ENCODE results near the gene HTRA1.

The HTRA1 gene

DNA sequence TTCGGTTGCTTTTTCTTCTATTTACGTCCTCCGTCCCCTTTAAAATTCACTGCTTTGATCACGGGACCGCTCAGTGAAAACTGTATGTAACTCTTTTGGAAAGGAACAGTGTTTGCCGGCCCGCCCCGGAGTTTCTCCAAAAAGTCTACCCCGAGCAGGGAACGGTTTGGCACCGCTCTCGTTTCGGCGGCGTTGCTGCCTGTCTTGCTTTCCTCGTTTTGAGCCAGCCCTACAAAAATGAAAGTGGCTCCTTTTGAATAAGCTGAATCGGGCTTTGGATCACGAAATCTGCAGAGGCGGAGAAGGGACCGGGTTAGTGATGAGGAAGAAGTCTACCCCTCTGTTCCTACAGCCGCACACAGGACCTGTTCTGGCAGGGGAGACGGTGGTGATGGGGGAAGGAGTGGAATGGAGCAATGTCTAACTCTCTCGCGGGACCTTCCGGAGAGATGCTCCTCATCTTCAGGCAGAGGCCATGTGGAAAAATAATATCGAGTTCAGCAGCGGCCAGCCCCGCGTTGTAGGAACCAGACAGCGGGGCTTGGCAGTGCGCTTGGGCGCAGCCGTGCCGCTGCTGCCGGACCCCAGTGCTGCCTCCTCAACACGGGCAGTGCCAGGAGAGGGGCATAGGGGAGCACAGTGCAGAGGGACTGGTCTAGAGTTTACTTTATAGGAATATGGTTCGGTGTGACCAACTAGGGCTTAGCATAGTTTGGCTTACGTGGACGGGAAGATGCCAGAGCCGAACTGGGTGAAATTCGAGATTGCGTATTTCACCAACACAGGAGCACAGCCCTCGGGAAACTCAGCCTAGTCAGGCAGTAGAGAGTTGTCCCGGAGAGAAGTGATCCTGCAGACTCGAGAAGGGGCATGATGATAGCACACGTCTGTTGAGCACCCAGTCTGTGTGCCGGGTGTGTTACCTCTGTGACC lies 1.4 kb downstream of the HTRA1 start:
- Mint-ChIP-seq H3K4me1 (ENCODE audit: low read depth) (peaks cover 15% of the 10 kb centered on the region), H3K36me3 (ENCODE audit: low read depth) (no peaks in the 10 kb centered on the region), H3K27ac (no peak overlapping the region), H3K27me3 (peaks cover 78% of the 10 kb centered on the region), H3K9me3 (no peaks in the 10 kb centered on the region), H3K4me3 (peak overlapping the region; percentile 76)
- peak; percentile 36 for DNase-seq

DNA sequence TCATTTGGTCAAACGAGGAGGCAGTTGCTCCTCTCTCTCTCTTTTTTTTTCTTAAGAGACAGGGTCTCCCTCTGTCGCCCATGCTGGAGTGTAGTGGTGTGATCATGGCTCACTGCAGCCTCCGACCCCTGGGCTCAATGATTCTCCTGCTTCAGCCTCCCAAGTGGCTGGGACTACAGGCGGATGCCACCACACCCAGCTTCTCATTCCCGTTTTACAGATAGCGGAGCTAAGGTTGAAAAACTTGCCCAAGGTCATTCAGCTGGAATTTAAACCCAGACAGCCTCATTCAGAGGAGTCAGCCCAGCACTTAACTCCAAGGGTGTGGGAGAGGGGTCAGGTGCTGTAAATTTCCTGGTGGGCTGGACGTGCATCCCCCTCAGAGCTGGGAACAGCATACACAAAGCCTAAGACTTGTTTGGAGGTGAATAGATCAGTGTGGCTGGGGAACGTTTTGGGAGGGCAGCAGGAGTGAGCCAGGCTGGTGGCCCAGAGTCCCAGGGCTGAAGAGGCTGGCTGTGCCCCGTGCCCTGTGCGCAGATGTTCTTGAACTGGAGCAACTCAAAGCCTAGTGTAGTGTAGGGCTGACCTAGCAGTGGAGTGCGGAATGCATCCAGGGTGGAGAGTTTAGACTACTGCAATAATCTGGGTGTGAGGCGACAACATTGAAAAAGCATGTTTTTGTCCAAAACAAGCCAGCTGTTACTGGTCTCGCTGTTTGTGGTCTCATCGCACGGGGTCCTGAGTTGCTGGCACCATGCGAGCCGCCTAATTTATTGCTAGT lies 2.3 kb downstream of the HTRA1 start:
- Mint-ChIP-seq H3K36me3 (ENCODE audit: low read depth) (no peaks in the 10 kb centered on the region), H3K9me3 (no peaks in the 10 kb centered on the region), H3K27ac (no peak overlapping the region), H3K4me3 (peak overlapping the region; percentile 8), H3K4me1 (ENCODE audit: low read depth) (peaks cover 15% of the 10 kb centered on the region), H3K27me3 (peaks cover 75% of the 10 kb centered on the region)
- no peak for DNase-seq

DNA sequence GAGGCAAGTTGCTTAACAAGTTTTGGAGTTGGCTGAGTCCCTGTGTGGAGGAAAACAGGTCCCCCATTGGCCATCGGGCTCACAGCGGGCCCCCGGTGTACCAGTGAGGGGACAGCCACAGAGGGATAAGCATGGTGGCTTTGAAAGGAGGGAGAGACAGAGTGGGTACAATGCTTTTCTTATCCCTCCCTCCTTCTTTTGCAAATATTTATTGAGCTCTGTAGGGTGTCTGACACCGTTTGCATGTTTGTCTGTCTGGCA lies 2.8 kb downstream of the HTRA1 start:
- Mint-ChIP-seq H3K4me3 (no peak overlapping the region), H3K27ac (no peak overlapping the region), H3K36me3 (ENCODE audit: low read depth) (no peaks in the 10 kb centered on the region), H3K27me3 (peaks cover 75% of the 10 kb centered on the region), H3K9me3 (no peaks in the 10 kb centered on the region), H3K4me1 (ENCODE audit: low read depth) (peaks cover 15% of the 10 kb centered on the region)
- DNase-seq: no peak

- H3K27me3 Mint-ChIP-seq: peaks cover 73% of the 10 kb centered on the region
These were observed 3.2 kb downstream of the HTRA1 start for GRCh38 chr10:122464586-122464985.

GRCh38 chr10:122465401-122466040 lies 4.2 kb downstream of the HTRA1 start:
- Mint-ChIP-seq H3K4me1 (ENCODE audit: low read depth) (peaks cover 12% of the 10 kb centered on the region), H3K9me3 (no peaks in the 10 kb centered on the region), H3K27me3 (peaks cover 70% of the 10 kb centered on the region), H3K36me3 (ENCODE audit: low read depth) (no peaks in the 10 kb centered on the region), H3K4me3 (no peak overlapping the region), H3K27ac (no peak overlapping the region)
- no peak for DNase-seq

More at GRCh38 chr10:122464586-122464985, 3.2 kb downstream of the HTRA1 start:
- no peak for DNase-seq
- Mint-ChIP-seq H3K4me1 (ENCODE audit: low read depth) (peaks cover 15% of the 10 kb centered on the region), H3K4me3 (no peak overlapping the region), H3K36me3 (ENCODE audit: low read depth) (no peaks in the 10 kb centered on the region), H3K27ac (no peak overlapping the region), H3K9me3 (no peaks in the 10 kb centered on the region)

- Mint-ChIP-seq H3K4me3 (no peak overlapping the region), H3K9me3 (no peaks in the 10 kb centered on the region), H3K27me3 (peaks cover 75% of the 10 kb centered on the region), H3K27ac (no peak overlapping the region), H3K4me1 (ENCODE audit: low read depth) (peaks cover 9% of the 10 kb centered on the region), H3K36me3 (ENCODE audit: low read depth) (no peaks in the 10 kb centered on the region)
- DNase-seq: no peak
These were observed 5.6 kb downstream of the HTRA1 start for GRCh38 chr10:122466951-122467381.

DNA sequence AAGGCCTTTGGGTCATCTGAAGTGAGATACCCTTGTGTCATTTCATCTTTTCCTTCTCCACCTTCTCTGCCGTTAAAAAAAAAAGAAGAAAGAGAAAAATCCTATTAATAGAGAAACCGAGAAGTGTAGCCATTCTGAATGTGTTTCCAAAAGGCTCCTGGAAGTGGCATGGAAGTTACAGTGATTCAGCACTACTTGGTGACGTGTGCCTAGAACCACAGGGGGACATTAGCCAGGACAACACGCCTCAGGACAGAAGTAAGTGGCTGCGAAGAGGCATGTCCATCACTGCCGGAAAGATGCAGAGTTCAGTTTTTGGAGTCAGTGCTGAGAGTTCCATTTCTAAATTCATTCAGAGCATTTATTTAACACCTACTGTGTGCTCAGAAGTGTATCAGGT lies 6.3 kb downstream of the HTRA1 start:
- H3K4me3 Mint-ChIP-seq: no peak overlapping the region
- H3K4me1 Mint-ChIP-seq (ENCODE audit: low read depth): peaks cover 4% of the 10 kb centered on the region
- no peak overlapping the region for H3K27ac Mint-ChIP-seq
- peaks cover 69% of the 10 kb centered on the region for H3K27me3 Mint-ChIP-seq
- no peak for DNase-seq
- H3K9me3 Mint-ChIP-seq: no peaks in the 10 kb centered on the region
- no peaks in the 10 kb centered on the region for H3K36me3 Mint-ChIP-seq (ENCODE audit: low read depth)

DNA sequence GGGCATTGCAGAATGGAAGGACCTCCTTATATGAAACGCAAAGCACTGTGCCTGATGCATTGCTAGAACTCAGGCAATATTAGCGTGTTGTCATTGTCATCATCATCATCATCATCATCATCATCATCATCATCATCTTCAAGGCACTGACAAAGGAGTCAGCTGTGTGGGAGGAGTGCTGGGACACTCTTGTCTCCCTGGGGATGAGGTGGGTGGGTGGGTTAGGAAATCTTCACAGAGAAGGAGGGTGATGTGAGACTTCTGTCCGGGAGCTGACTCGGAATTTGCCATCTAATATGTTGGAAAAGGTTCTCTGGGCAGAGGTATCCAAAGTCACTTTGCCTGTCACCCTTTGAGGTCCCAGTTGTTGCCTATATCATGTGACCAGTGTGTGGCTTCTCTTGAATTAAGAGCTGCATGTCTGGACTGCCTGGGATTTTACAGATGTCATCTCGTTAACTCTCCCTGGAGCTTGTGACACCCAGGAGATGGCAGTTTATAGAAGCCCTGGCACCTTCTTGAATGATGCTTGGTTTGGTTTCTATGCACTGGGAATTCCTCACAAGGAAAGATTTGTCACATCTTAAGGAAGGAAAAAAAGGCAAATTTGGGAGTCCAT lies 7.1 kb downstream of the HTRA1 start:
- Mint-ChIP-seq H3K9me3 (no peaks in the 10 kb centered on the region), H3K27ac (no peak overlapping the region), H3K27me3 (peaks cover 63% of the 10 kb centered on the region), H3K4me1 (ENCODE audit: low read depth) (no peaks in the 10 kb centered on the region), H3K4me3 (no peak overlapping the region), H3K36me3 (ENCODE audit: low read depth) (no peaks in the 10 kb centered on the region)
- no peak for DNase-seq

DNA sequence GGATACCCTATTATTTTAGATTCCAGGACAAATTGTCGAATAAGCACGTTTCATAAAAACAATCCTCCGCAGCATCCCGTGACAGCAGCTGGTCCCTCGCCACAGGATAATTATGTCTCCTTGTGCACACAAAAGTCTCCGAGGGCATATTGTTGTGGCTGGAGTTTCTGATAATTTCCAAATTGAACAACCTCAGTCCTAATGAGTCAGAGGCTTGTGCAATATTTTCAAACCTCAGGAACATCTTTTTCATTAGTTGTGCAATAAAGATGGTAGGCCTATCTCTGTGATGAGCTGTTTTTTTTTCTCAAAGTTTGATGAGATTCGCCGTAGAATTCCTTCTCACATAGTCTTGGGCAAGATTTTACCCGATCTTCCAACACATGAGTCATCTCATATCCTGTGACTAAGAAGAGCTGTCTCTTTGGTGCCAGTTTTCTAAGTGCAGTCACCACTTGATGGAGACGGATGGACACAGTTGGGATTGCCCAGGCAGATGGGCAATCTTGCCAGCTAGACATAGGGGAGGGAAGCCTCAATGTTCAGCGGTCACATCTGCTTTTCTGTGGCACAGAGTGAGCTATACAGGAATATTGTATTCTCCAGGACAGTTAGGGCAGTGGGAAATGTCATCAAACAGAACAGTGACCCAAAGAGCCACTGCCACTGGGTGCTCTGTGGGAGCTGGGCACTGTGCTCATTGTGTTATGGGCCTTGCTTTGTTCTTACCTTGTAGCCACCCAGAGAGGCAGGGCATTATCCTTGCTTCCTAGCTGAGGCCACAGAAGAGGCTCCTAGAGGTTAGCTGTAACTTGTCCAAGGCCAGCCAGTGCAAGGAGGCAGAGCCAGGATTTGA lies 7.8 kb downstream of the HTRA1 start:
- Mint-ChIP-seq H3K9me3 (no peaks in the 10 kb centered on the region), H3K27ac (no peak overlapping the region), H3K4me3 (no peak overlapping the region), H3K36me3 (ENCODE audit: low read depth) (no peaks in the 10 kb centered on the region), H3K27me3 (peaks cover 56% of the 10 kb centered on the region), H3K4me1 (ENCODE audit: low read depth) (peaks cover 3% of the 10 kb centered on the region)
- no peak for DNase-seq

GRCh38 chr10:122469848-122470247 lies 8.5 kb downstream of the HTRA1 start:
- Mint-ChIP-seq H3K36me3 (ENCODE audit: low read depth) (no peaks in the 10 kb centered on the region), H3K4me1 (ENCODE audit: low read depth) (peaks cover 10% of the 10 kb centered on the region), H3K4me3 (no peak overlapping the region), H3K9me3 (no peaks in the 10 kb centered on the region), H3K27me3 (peaks cover 56% of the 10 kb centered on the region), H3K27ac (no peak overlapping the region)
- no peak for DNase-seq

DNA sequence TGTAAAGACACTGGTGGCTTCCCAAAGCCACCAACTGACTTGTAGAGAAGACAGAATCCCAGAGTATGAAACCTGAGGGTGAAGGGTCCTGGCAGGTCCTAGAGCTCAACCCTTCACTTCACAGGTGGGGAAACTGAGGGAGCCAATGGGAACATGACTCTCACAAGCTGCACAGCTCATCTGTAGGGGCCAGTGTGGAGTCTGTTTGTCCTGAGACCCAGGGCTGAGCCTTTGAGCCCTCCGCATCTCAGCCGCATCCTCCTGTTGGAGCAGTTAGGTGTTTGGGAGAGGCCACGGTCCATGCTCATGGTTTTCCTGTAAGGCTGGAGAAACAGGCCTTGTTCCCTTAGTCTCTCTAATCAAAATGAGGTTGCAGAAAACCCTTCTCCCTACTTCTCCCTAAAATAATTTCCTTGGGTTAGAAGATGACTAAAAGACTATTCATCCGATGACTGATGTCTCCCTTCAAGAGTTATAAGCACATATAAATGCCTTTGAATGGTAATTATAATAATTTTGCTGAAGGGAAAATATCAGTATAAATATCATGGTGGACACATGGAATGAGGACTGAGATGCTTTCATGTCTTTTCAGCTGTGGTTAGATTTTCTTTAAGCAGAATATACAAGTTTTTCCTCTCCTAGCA lies 10.3 kb downstream of the HTRA1 start:
- H3K36me3 Mint-ChIP-seq (ENCODE audit: low read depth): no peaks in the 10 kb centered on the region
- peaks cover 10% of the 10 kb centered on the region for H3K4me1 Mint-ChIP-seq (ENCODE audit: low read depth)
- H3K4me3 Mint-ChIP-seq: no peak overlapping the region
- DNase-seq: no peak
- no peaks in the 10 kb centered on the region for H3K9me3 Mint-ChIP-seq
- H3K27ac Mint-ChIP-seq: no peak overlapping the region
- peaks cover 55% of the 10 kb centered on the region for H3K27me3 Mint-ChIP-seq

GRCh38 chr10:122473116-122473515 lies 11.8 kb downstream of the HTRA1 start:
- H3K4me3 Mint-ChIP-seq: no peak overlapping the region
- H3K27me3 Mint-ChIP-seq: peaks cover 41% of the 10 kb centered on the region
- no peak overlapping the region for H3K27ac Mint-ChIP-seq
- DNase-seq: no peak
- no peaks in the 10 kb centered on the region for H3K36me3 Mint-ChIP-seq (ENCODE audit: low read depth)
- H3K4me1 Mint-ChIP-seq (ENCODE audit: low read depth): peaks cover 10% of the 10 kb centered on the region
- no peaks in the 10 kb centered on the region for H3K9me3 Mint-ChIP-seq

GRCh38 chr10:122474131-122474818 lies 12.9 kb downstream of the HTRA1 start:
- DNase-seq: no peak
- no peak overlapping the region for H3K27ac Mint-ChIP-seq
- H3K4me1 Mint-ChIP-seq (ENCODE audit: low read depth): peaks cover 10% of the 10 kb centered on the region
- H3K36me3 Mint-ChIP-seq (ENCODE audit: low read depth): no peaks in the 10 kb centered on the region
- H3K9me3 Mint-ChIP-seq: no peaks in the 10 kb centered on the region
- no peak overlapping the region for H3K4me3 Mint-ChIP-seq
- peaks cover 31% of the 10 kb centered on the region for H3K27me3 Mint-ChIP-seq

Measured in activated T-cell treated with anti-CD3 and anti-CD28 coated beads, Interleukin-2, amount 50 U/mL, for 24 hours (primary cell).